Fibroblast of upper back skin (primary cell): ENCODE measurements around the gene ARID5B.

Source experiments
- DNase-seq: peaks from one replicate; pipeline ENCODE4 v3.0.0-alpha.2; 2013

Gene ARID5B

GRCh38 chr10:62082729-62083411 lies 181.4 kb downstream of the ARID5B start:
- DNase-seq: peak; percentile 81

GRCh38 chr10:62083412-62084267 lies 182.1 kb downstream of the ARID5B start:
- DNase-seq: peak; percentile 92

DNA sequence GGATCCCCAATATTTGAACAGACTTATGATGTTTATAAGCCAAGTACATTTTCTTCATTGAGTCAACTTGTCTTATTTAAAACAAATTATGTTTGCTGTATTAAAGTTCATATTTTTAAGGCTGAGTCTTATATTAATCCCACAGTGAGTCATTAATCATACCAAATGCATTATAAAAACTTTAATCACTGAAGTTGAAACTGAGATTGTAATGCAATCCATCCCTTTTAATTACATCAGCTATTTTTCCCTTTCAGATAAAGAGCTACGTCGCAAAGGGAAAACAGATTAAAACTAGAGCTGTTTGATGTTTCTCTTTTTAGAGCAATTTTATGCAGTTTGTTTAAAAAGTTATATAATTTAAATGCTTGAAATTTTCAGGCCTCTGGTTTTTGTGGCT lies 183.0 kb downstream of the ARID5B start:
- DNase-seq: peak; percentile 52

GRCh38 chr10:62085404-62085803 lies 183.9 kb downstream of the ARID5B start:
- DNase-seq: no peak

- DNase-seq: no peak
These were observed 184.3 kb downstream of the ARID5B start for GRCh38 chr10:62085821-62086220.

- no peak for DNase-seq
These were observed 185.8 kb downstream of the ARID5B start for GRCh38 chr10:62087329-62087728.

GRCh38 chr10:62088786-62089185 lies 187.3 kb downstream of the ARID5B start:
- no peak for DNase-seq

DNA sequence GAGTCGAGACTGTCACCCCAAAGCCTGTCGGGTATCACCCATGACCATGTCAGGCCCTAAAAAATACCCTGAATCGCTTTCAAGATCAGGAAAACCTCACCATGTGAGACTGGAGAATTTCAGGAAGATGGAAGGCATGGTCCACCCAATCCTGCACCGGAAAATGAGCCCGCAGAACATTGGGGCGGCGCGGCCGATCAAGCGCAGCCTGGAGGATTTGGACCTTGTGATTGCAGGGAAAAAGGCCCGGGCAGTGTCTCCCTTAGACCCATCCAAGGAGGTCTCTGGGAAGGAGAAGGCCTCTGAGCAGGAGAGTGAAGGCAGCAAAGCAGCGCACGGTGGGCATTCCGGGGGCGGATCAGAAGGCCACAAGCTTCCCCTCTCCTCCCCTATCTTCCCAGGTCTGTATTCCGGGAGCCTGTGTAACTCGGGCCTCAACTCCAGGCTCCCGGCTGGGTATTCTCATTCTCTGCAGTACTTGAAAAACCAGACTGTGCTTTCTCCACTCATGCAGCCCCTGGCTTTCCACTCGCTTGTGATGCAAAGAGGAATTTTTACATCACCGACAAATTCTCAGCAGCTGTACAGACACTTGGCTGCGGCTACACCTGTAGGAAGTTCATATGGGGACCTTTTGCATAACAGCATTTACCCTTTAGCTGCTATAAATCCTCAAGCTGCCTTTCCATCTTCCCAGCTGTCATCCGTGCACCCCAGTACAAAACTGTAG lies 191.0 kb downstream of the ARID5B start:
- DNase-seq: no peak

DNA sequence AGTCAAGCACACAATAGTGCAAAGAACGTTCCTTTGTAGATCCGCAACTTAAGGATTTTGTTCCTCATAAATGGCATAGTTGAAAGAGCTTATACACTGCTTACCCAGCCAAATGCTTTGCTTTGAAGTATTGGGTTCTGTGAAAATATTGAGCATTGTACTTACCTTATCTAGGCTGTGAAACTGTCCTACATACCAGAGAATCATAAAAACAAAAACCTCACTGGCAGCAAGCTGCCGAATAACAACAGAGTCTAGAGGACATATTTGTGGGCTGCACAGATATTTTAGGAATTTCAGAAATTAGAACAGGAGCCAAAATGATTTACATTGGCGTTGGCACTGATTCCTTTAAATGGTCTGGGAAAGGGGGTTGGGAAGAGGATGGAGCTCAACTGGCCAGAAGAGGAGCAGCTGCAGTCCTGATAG lies 192.4 kb downstream of the ARID5B start:
- peak; percentile 96 for DNase-seq

DNA sequence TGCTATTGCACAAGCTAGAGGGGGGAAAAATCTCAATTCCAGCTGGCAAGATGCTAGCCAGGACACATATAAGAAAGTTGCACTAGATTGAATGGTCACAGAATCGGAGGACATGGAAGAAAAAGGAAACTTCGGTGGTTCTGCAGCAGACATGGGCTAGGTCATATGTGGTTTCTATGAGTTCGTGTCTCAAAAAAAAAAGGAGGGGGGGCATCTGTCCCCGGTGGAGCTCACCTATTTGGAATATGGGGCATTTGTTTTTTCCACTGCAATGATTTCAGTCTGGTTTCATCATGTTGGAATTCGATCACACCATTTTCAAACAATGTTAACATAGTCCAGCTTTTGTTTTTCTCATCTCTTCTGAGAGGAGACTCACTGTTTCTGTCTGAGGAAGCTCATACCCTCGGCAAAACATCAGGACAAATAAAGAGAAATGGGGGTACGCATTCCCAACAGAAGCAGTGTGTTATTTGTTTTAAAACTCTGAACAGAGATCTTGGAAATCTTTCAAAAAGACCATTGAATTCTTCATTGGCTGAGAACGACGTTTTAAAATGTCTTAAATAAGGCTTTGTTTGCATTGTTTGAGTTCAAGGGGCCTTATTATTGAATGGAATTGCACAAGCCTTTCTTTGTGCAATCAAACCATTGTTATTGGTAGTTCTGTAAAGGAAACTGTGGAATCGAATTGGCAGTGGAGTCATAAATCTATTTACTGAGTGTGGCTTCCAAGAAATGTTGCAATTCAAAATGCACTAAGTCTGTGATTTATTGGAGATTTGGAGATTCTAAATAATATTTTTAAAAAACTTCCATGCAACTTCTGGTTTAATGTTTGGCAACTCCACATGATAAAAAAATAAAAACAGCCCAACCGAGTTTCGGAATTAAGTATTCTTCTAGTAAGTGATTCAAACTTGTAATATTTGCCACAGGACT lies 194.0 kb downstream of the ARID5B start:
- peak; percentile 92 for DNase-seq

DNA sequence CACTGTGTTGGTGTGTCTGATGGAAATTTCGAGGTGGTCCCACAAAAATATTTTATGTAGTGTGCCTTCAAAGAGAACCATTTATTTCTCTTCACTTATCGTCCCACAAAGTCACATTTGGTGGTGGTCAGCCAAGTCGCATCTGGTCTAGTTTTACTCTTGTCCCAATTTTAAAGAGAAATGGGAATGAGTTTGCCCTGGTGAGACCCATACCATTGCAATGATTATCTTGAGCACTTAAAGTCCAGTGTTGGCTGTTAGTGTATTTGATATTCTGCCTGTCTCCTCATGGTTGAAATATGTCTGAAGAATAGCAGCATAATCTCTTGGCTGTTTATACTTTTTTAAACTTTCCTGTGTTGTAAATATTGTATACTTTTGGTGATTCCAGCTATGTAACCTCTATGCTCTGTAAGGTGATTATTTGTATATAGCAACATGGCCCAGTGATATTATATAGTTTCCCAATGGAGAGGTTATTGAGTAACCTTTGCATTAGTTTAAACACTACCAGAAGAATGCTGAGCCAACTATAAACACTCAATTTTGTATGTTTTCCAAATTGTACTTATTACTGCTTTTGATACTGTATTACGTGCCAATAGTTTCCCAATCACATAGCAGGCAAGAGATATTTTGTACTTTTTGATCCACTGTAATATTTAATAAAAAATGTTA lies 194.9 kb downstream of the ARID5B start:
- peak; percentile 32 for DNase-seq

GRCh38 chr10:62098278-62099121 lies 197.0 kb downstream of the ARID5B start:
- no peak for DNase-seq

GRCh38 chr10:62099299-62099698 lies 197.8 kb downstream of the ARID5B start:
- DNase-seq: no peak

GRCh38 chr10:62103857-62104256 lies 202.4 kb downstream of the ARID5B start:
- no peak for DNase-seq

DNA sequence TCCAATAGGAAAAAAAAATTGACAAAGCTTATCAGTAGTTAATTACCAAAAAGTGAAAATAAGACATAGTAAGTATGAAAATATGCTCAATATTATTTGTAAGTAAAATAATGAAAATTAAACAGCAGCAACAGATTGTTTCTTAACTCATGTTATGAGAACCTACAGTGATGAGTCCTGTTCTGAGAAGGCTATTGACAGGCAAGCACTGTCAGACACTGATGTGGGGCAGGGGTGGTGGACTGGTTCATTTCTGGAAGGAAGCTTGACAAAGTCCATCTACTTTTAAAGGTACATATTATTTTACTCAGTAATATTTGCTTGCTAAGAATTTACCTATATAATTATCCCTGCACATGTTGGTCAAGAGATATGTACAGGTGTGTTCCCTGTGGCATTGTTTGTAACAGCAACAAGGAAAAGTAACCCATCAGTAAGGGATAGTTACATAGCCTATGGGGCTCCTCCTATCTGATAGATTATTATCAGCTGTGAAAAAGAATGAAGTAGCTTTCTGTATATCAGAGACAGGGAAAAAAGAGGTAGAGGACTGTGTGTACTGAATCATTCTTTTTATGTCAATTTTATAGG lies 205.5 kb downstream of the ARID5B start:
- DNase-seq: no peak

DNA sequence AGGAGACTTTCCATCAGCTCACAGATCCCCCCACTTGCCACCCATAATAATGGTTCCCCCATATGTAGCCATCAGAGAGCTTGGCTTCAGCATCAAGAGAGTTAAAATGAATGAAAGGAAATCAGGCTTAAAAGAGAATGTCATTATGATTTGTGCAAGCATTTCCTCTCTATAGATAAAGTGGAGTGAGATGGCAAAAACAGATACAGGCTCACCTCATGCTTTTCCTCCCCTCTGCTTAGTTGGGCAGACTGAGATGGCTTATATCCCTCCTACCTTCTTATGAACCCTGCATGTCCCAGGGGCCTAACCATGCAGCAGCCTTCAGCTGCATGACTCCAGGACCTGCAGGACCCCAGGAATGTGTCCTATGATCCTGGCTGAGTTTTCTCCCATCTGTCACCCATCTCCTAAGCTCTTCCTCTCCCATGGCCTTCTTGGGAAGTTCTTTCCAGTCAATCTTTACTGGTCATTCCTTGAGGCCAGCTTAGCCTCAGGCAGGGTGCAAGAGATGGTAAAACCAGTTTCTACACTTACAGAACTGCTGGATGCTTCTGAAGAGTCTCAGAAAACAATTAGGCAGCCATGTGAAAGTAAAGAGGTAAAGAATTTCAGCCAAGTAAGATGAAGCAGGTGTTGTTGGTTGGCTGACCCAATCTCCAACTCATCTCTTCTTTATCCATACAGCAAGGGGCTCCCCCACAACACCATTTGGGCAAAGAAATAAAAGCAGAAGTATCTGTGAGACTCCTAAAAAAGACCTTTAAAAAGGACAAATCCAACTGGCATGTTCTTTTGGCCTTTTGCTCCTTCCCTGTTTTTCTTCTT lies 207.5 kb downstream of the ARID5B start:
- no peak for DNase-seq

DNA sequence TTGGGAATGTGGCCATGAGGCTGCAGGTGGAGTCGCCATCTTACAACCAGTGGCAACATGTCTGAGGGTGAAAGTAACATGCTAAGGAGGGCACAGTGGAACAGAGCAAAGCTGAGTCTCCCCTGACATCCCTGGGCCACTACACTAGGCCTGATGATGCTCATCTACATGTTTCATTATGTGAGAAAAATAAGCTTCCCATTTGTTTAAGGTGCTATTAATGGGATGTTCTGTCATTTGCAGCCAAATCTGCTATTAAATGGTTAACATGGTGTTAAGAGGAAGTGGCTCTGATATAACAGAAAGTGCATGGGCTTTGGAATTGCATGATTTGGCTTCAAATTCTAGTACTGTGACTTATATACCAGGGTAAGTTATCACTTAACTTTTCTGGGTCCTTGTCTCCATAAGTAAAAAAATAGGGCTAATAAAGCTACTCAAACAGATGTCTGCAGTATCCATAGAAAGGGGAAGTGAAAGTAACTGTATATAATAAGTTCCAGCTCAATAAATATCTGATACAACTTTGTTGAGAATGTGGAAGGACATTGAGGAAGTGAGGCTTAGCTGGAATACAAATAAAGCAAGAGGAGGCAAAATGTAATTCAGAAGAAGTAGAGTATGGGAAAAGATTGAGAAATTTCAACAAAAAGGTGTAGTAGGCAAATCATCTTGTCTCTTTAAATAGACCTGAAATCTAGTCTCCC lies 208.2 kb downstream of the ARID5B start:
- DNase-seq: no peak

DNA sequence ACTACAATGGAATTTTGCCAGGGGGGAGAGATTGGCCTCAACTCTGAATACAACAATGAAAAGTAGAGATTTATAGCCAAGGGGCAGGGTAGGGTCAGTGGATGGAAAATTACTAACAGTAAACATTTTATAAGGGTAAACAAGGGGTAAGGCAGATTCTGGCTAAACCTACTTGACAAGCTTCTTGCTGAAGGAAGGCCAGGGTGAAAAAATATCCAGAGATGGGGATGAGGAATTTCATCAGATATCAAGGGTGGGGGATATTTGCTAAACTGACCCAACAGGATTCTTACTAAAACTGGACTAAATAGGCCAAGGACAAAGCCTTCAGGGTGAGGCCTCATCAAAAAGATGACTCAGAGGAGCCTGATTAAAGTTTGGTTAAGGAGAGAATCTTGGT lies 210.8 kb downstream of the ARID5B start:
- no peak for DNase-seq

GRCh38 chr10:62112963-62113362 lies 211.5 kb downstream of the ARID5B start:
- DNase-seq: no peak
